Medulla oblongata (tissue), 1 donor: ENCODE data around the gene KRTAP17-1.
"Not testable (repeated sequence)": the region's sequence is repeated elsewhere in the genome, so short reads cannot be mapped to it uniquely, and the experiment has no call there.

Experiments
- DNase-seq: peaks from one replicate; pipeline ENCODE4 v3.0.0-alpha.2; 2015; ENCODE audit errors: extremely low spot score

KRTAP17-1 gene

DNA sequence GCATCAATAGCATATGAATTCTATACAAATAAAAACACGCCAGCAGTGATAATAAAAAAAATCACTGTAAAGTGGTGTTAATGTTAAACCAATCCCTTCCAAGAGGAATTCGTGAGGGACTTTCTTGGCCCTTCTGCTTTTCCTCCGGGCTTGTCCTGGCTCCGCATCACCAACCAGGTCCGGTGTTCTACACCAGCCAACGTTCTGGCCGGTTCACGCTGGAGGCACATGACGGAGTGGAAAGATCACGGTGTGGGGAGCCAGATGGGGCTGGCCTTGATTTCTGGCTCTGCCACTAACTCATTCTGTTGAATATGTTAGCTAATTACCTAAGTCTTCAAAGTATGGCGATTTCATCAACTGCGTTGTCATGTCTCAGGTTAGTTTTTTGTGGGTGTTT is 11.4 kb downstream of the KRTAP17-1 start:
- no peak for DNase-seq

DNA sequence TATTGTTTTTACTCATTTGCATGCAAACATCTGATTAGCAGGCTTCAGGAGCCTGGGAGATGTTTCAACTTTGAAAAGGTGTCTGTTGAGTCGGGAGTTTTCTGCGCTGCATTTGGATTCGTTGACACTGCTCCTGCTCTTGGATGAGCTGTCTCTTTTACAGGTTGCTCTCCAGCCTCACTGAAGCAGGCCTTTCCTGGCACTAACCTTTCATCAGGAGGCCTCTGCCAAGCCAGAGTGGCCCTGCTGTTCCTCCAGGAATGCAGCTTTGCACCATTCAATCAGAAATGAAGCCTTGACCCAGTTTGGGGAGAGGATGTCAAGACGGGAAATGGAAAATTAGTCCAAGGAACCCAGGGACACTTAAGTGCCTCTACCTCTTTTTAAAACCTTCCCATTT is 12.5 kb downstream of the KRTAP17-1 start:
- no peak for DNase-seq

DNA sequence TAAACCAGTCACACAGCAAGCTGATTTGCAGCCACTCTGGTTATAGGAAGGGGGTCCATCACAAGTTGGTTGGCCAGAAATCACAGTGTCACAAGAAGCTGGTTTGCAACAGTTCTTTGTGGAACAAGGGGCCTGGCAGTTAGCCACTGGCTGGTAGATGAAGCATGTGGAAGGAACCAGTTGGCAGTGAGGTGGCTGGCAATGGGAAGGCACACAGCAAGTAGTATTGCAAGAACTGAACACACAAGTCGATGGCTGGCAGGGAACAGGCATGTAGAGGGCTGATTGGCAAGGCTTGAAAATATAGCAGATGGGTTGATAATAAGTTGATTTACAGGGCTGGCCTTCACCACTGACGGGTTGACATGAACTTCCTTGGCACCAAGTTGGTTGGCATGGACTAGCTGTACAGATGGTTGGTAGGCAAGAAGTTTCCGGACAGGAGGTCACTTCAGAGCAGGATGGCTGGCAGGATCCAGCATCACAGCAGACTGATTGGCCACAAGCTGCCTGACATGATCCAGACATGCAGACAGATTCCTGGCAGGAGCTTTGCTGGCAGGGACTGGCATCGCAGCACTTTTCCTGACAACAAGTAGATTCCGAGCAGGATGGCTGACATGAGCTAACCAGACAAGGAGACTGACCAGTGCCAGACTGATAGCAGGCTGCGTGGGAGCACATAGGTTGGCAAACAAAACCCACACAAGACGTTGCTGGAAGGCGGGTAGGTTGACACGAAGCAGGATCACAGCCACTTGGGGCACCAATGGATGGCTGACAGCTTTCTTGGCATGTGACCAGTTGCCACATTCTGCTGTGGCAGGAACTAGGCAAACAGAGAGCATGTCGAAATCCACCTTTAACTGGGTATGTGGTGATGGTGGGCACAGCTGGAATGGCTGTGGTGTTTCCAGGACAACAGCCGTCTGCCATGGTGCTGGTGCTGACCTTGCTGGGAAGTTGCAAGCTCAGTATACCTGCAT is 13.3 kb downstream of the KRTAP17-1 start, which contains the start of gene KRTAP29-1:
Gene KRTAP29-1 (minus strand): TSS at position 936 of the 986 bp plus-strand sequence. CDS start 0 bp downstream, at position 936.
- no peak for DNase-seq

DNA sequence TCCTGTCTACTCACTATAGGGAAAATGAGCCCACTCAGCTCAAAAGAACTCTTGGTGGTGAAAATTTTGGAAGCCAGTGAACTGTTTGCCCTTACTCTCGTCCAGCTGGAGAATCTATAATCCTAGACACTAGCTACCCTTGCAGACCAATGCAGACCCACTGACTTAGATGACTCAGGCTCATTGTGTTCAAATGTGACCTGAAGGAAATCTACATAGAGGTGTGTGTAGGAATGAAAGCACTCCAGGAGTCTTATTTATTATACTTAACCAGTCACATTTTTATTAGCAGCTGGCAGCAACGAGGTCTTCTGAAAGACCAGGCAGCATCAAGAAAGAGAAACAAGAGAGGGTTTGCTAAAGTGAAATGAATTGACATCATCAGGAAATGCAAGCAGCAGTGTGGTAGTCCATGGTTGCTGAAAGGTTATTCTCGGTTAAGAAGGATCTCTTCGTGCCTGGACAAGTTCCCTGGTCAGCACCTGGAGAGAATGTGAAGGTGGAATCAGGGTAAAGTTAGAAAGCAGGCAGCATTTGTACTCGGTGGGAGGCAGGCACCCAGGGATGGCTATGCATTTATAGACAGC is 14.2 kb downstream of the KRTAP17-1 start:
- DNase-seq, result no peak

DNA sequence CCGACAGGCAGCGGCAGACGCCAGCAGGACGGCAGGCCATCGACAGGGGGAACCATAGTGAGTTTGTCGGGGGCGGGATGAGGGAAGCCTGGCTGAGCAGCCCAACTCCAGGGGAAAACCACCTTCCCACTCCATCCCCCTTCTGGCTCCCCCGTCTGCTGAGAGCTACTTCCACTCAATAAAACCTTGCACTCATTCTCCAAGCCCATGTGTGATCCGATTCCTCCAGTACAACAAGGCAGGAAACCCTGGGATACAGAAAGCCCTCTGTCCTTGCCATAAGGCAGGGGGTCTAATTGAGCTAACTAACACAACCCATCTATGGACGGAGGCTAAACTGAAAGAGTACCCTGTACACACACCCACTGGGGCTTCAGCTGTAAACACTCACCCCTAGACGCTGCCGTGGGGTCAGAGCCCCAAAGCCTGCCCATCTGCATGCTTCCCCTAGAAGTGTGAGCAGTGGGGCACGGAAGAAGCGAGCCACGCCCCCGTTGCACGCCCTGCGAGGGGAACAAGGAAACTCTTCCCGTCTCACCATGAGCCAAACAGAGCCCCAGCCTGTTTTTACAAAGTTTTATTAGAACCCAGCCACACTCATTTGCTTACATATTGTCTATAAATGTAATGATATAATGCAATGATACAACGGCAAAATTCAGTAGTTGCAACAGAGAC is 16.9 kb downstream of the KRTAP17-1 start:
- no peak for DNase-seq

DNA sequence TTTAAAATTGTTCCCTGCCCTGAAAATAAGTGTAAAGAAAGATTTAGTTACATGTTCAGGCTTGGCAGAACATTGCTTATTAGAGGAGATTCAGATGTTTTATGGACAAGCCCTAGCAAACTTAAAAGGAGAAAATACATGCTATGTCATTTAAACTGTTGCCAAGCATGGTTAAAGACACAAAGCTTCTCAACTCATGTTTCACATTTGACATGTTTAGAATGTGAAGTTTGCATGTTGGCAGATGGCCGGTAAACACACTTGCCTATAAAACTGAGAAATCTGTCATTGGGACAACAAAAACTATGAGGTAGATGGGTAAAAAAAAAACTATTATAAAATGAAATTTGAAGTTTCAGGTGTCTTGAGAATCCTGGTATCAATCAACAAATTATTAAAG is 18.7 kb downstream of the KRTAP17-1 start:
- no peak for DNase-seq

DNA sequence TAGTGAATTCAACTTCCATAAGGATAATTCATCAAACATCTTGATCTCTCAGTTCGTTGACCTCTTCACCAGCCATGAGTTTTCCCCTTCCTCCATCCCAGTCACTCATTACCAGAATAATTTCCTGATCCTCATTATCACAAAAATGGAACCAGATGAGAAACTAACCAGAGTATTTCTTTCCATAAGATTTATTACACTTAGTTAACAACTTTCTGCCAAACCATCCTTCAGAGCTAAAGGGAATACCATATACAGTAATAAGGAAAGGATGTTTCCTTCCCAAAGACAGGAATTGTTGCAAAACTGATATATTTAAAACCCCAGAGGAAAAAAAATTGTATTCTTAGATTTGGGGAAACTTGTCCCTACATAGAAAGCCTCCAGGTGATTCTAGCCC is 21.5 kb downstream of the KRTAP17-1 start:
- no peak for DNase-seq

DNA sequence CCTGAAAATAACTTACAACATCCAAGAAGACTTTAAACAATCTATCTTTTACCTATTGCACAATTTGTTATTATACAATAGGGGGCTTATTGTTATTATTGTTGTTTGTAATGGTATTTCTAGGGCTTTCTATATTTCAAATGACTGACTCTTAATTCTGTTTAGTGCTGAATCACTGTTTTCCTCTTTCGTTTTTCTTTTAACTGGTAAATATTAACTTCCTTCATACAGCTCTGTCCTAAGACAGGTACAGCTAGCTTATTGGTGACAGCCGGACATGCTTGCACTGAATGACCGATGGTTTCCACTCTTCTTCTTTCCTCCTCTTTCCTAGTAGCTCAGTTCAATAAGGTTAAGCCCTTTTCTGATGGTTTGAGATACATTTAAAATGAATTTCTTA is 28.5 kb downstream of the KRTAP17-1 start:
- no peak for DNase-seq

DNA sequence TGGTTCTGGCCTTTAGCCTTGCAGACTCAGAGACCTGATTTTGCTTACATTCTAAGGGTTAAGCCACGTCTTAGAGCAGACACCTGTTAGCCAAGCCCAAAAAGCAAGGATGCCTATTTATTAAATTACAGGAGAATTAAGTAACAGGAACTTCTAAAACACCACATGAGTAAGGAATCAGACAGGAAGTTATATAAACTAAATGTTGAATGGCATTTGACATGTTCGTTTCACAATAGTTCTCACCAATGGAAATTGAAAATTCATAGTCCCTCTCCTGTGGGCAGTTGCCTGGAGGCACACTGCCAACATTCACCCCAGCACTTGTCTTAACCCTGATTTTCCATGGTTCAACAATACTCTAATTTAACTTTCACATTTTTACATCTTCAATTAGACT is 31.0 kb downstream of the KRTAP17-1 start:
- DNase-seq, result no peak

DNA sequence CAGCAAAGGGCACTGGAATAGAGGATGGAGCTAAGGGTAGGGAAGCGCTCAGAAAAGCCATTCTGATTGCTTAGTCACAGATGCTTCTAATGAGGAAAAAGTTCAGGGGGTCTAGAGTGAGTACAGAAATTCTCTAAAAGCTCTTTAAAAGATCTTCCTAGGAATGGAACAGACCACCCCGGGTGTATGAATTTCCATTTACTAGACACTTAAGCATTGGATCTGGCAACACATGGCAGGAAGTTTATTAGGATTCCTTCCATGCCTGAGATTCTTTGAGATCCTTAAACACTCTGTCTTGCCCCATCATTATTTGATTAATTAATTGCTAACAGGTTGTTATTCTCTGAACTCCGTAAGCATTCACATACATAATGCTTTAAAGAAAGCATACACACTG is 31.5 kb downstream of the KRTAP17-1 start:
- no peak for DNase-seq

DNA sequence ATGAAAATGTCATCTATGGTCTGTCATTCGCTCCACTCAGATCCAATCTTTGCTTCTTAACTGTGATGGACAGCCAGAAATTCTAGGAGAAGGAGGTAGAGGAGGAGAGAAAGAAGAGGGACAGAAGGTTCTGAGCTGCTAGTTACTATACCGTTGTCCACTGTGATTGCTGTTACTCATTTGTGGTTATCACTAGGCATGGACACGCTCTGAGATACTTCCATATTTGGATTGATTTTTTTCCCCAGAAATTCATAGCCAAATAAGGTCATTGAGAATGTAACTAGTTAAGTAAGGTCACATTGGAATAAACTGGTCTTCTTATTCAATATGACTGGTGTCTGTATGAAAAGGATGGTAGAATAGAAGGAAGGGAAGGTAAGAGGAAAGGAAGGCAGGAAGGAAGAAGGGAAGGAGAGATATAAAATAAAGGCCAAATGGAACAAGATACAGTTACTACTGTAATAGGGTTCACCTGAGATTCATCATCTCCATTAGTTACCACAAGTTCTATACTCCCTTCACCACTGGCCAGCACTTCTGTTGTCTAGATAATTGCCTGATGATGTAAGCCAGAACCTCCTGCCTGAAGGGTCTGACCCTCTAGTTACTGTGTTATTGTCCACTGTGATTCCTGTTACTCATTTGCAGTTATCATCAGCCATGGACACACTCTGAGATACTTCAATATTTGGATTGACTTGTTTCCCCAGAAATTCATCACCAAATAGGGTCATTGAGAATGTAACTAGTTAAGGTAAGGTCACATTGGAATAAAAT is 37.1 kb downstream of the KRTAP17-1 start:
- no peak for DNase-seq

DNA sequence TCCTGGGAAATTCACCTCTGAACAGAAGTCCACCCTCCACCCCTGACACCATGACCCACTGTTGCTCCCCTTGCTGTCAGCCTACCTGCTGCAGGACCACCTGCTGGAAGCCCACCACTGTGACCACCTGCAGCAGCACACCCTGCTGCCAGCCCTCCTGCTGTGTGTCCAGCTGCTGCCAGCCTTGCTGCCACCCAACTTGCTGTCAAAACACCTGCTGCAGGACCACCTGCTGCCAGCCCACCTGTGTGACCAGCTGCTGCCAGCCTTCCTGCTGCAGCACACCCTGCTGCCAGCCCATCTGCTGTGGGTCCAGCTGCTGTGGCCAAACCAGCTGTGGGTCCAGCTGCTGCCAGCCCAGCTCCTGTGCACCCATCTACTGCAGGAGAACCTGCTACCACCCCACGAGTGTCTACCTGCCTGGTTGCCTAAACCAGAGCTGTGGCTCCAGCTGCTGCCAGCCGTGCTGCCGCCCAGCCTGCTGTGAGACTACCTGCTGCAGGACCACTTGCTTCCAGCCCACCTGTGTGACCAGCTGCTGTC is 39.8 kb downstream of the KRTAP17-1 start, which contains the start of gene KRTAP9-7:
Gene KRTAP9-7 (plus strand): TSS at position 51 of the 543 bp plus-strand sequence. CDS start 0 bp downstream, at position 51.
- DNase-seq, result not testable (repeated sequence)

DNA sequence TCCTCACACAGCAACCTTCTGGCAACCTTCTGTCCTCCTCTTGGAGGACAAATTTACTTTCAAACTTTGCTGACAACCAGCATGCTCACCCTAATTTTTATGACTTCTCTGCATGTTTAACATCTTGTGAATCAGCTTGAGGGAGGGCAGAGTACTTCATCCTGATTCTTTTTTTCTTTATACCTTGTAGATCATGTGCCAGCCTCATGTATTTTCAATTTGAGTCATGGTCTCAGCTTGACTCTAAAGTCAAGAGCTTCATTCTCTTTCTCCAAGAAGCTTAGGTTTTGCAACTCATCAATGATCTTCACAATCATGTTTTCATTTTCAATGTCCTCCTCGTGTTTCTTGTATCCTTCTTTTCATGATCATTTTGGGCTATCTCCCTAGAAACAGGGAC is 43.7 kb downstream of the KRTAP17-1 start:
- no peak for DNase-seq

DNA sequence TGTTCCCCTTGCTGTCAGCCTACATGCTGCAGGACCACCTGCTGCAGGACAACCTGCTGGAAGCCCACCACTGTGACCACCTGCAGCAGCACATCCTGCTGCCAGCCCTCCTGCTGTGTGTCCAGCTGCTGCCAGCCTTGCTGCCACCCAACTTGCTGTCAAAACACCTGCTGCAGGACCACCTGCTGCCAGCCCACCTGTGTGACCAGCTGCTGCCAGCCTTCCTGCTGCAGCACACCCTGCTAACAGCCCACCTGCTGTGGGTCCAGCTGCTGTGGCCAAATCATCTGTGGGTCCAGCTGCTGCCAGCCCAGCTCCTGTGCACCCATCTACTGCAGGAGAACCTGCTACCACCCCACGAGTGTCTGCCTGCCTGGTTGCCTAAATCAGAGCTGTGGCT is 44.2 kb downstream of the KRTAP17-1 start:
- DNase-seq, result not testable (repeated sequence)

DNA sequence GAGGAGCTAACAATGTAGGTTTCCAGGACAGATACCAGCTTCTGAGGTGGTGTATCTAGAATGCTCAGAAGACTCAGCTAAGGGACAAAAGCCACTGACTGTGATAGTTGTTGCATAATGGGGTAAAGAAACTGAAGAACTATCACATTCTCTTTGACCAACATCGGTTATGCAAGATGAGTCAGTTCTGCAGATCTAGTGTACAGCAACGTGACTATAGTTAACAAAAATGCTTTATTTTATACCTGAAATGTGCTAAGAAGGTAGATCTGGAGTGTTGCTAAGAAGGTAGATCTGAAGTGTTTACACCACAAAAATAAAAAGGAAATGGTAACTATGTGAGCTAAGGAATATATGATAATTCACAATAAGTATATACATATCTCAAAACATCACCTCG is 47.8 kb downstream of the KRTAP17-1 start:
- DNase-seq, result no peak

DNA sequence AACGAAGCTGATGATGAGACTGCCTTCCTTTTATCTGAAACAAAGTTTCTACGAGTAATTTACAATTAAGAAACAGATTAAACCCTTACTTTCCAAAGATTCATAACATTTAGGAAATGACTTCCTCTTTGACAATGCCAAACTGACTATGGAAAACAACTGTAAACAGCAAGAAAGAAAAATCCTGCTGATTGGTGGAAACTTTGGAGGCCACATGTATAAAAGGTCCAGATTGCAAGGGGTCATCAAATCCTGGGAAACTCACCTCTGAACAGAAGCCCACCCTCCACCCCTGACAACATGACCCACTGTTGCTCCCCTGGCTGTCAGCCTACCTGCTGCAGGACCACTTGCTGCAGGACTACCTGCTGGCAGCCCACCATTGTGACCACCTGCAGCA is 50.4 kb downstream of the KRTAP17-1 start, which contains the start of gene KRTAP9-6:
Gene KRTAP9-6 (plus strand): TSS at position 301 of the 400 bp plus-strand sequence. CDS start 0 bp downstream, at position 301.
- DNase-seq, result no peak
